Fibroblast of the aortic adventitia (primary cell): ENCODE results near the gene PIGU. TPM values are rescaled to one million over a fixed set of nuclear protein-coding genes. Genes with fewer than 3 reads are reported as not detected.

ENCODE experiments used
- DNase-seq: peaks from one replicate; pipeline ENCODE4 v3.0.0-alpha.2; 2010; ENCODE audit warnings: low read depth
- H3K4me3 ChIP-seq: 2 replicates; pipeline ENCODE4 v1.5.1; 2011; ENCODE audit warnings: low read depth, mild to moderate bottlenecking, control low read depth, low read length, moderate library complexity
- CTCF ChIP-seq: IDR thresholded peaks from 2 replicates; pipeline ENCODE4 v1.5.1; 2011; ENCODE audit warnings: mild to moderate bottlenecking, low read length, control low read depth, inconsistent platforms; ENCODE audit not compliant: insufficient read depth
- total RNA-seq: library from RNA; depleted of rRNA; stranded (reverse); fragments of >200 nt; gene quantifications from 2 replicates; pipeline ENCODE4 v1.2.3, GENCODE V29; 2012; ENCODE audit warnings: low replicate concordance

The PIGU gene
- total RNA-seq, 1 donor: 21.1 TPM

GRCh38 chr20:34546751-34547181, 130.1 kb downstream of the PIGU start:
- no peak overlapping the region for H3K4me3 ChIP-seq
- no peak for DNase-seq
- TF ChIP-seq CTCF: no peak

GRCh38 chr20:34544109-34544796, 132.6 kb downstream of the PIGU start:
- DNase-seq: no peak
- H3K4me3 ChIP-seq: no peak overlapping the region
- no peak for TF ChIP-seq CTCF

GRCh38 chr20:34543463-34544056, 133.3 kb downstream of the PIGU start:
- TF ChIP-seq CTCF: no peak
- no peak overlapping the region for H3K4me3 ChIP-seq
- DNase-seq: no peak

GRCh38 chr20:34542439-34542838, 134.5 kb downstream of the PIGU start:
- no peak overlapping the region for H3K4me3 ChIP-seq
- no peak for DNase-seq
- TF ChIP-seq CTCF: no peak

GRCh38 chr20:34541917-34542316, 135.0 kb downstream of the PIGU start:
- no peak for DNase-seq
- TF ChIP-seq CTCF: no peak
- no peak overlapping the region for H3K4me3 ChIP-seq

- DNase-seq: no peak
- TF ChIP-seq CTCF: no peak
- H3K4me3 ChIP-seq: no peak overlapping the region
Observed at GRCh38 chr20:34541264-34541901, 135.5 kb downstream of the PIGU start.
